Amygdala (tissue), 56 donors: ENCODE measurements around the gene ELP6.
"Not testable (repeated sequence)": the region's sequence is repeated elsewhere in the genome, so short reads cannot be mapped to it uniquely, and the experiment has no call there.

ENCODE experiments used
- DNase-seq, 56 donors: peaks; one replicate each; lab custom pipeline; 2025; lab: John Stamatoyannopoulos, UW

Gene ELP6

GRCh38 chr3:47515100-47515499 lies 1.6 kb upstream of the ELP6 start:
- no peak for DNase-seq

- DNase-seq: peak in 13 of 56 donors; percentile 4 to 42 (median 22)
Observed at GRCh38 chr3:47512416-47513124, 942 bp downstream of the ELP6 start.

- DNase-seq: not testable (repeated sequence)
Observed at GRCh38 chr3:47505267-47505666, 8.2 kb downstream of the ELP6 start.

- no peak for DNase-seq
Observed at GRCh38 chr3:47504113-47504512, 9.4 kb downstream of the ELP6 start.

GRCh38 chr3:47503033-47503432 lies 10.5 kb downstream of the ELP6 start:
- no peak for DNase-seq

- peak in 2 of 56 donors; percentile 14 to 19 for DNase-seq
Observed at GRCh38 chr3:47496892-47497291, 16.6 kb downstream of the ELP6 start.

GRCh38 chr3:47495886-47496285 lies 17.6 kb downstream of the ELP6 start:
- no peak for DNase-seq

GRCh38 chr3:47495111-47495510 lies 18.4 kb downstream of the ELP6 start:
- no peak for DNase-seq

GRCh38 chr3:47491777-47492176 lies 21.7 kb downstream of the ELP6 start:
- no peak for DNase-seq

GRCh38 chr3:47491186-47491585 lies 22.3 kb downstream of the ELP6 start:
- no peak for DNase-seq

GRCh38 chr3:47487265-47487664 lies 26.2 kb downstream of the ELP6 start:
- DNase-seq: no peak

- DNase-seq: no peak
Observed at GRCh38 chr3:47485812-47486211, 27.7 kb downstream of the ELP6 start.

- no peak for DNase-seq
Observed at GRCh38 chr3:47482366-47482765, 31.1 kb downstream of the ELP6 start.

- DNase-seq: not testable (repeated sequence)
Observed at GRCh38 chr3:47481763-47482162, 31.7 kb downstream of the ELP6 start.

- not testable (repeated sequence) for DNase-seq
Observed at GRCh38 chr3:47480267-47480666, 33.2 kb downstream of the ELP6 start.

- no peak for DNase-seq
Observed at GRCh38 chr3:47479826-47480160, 33.7 kb downstream of the ELP6 start.

- no peak for DNase-seq
Observed at GRCh38 chr3:47478022-47478421, 35.5 kb downstream of the ELP6 start.

GRCh38 chr3:47476644-47477199 lies 36.8 kb downstream of the ELP6 start:
- DNase-seq: no peak

- DNase-seq: no peak
Observed at GRCh38 chr3:47476330-47476626, 37.2 kb downstream of the ELP6 start.

GRCh38 chr3:47475570-47476329 lies 37.8 kb downstream of the ELP6 start, which contains the start of gene SCAP:
SCAP (minus strand) TSS chr3:47475941; CDS start chr3:47442993, 32,948 bp downstream.
- DNase-seq: peak; percentile 46 to 94 (median 83)

GRCh38 chr3:47475029-47475569 lies 38.4 kb downstream of the ELP6 start:
- peak in 4 of 56 donors; percentile 31 to 53 (median 41) for DNase-seq

- DNase-seq: no peak
Observed at GRCh38 chr3:47473391-47473790, 40.1 kb downstream of the ELP6 start.
